ENCODE measurements around the gene DHRSX.
"Not testable (repeated sequence)": the region's sequence is repeated elsewhere in the genome, so short reads cannot be mapped to it uniquely, and the experiment has no call there.

GRCh38 chrX:2505341-2505740 is 4.6 kb upstream of the DHRSX start:
- TF ChIP-seq, protein P1, sequence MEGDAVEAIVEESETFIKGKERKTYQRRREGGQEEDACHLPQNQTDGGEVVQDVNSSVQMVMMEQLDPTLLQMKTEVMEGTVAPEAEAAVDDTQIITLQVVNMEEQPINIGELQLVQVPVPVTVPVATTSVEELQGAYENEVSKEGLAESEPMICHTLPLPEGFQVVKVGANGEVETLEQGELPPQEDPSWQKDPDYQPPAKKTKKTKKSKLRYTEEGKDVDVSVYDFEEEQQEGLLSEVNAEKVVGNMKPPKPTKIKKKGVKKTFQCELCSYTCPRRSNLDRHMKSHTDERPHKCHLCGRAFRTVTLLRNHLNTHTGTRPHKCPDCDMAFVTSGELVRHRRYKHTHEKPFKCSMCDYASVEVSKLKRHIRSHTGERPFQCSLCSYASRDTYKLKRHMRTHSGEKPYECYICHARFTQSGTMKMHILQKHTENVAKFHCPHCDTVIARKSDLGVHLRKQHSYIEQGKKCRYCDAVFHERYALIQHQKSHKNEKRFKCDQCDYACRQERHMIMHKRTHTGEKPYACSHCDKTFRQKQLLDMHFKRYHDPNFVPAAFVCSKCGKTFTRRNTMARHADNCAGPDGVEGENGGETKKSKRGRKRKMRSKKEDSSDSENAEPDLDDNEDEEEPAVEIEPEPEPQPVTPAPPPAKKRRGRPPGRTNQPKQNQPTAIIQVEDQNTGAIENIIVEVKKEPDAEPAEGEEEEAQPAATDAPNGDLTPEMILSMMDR (CRISPR knock-in tag; IDR thresholded peaks at IDR 0.05): not testable (repeated sequence)
- TF ChIP-seq, protein P2, sequence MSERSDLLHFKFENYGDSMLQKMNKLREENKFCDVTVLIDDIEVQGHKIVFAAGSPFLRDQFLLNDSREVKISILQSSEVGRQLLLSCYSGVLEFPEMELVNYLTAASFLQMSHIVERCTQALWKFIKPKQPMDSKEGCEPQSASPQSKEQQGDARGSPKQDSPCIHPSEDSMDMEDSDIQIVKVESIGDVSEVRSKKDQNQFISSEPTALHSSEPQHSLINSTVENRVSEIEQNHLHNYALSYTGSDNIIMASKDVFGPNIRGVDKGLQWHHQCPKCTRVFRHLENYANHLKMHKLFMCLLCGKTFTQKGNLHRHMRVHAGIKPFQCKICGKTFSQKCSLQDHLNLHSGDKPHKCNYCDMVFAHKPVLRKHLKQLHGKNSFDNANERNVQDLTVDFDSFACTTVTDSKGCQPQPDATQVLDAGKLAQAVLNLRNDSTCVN (CRISPR knock-in tag; IDR thresholded peaks at IDR 0.05; ENCODE audit: borderline replicate concordance): not testable (repeated sequence)
- not testable (repeated sequence) for TF ChIP-seq ZNF143 (CRISPR knock-in tag; IDR thresholded peaks at IDR 0.05); EZH2 (conservative IDR thresholded peaks at IDR 0.05; ENCODE audit: low read depth, low read length); POLR2G (IDR thresholded peaks at IDR 0.05; ENCODE audit: low read depth, low read length); HCFC1 (IDR thresholded peaks at IDR 0.05; ENCODE audit: low read depth, low read length); FOXJ3 (CRISPR knock-in tag; IDR thresholded peaks at IDR 0.05; ENCODE audit: borderline replicate concordance); BHLHE40 (IDR thresholded peaks at IDR 0.05; ENCODE audit: low read length); ZNF274 (CRISPR knock-in tag; IDR thresholded peaks at IDR 0.05)

Data from HepG2 (cell line).